Astrocyte (in vitro differentiated cells and primary cell): ENCODE results near the gene ZNF730. TPM values are rescaled to one million over a fixed set of nuclear protein-coding genes. Genes with fewer than 3 reads are reported as not detected.
"Not testable (repeated sequence)": the region's sequence is repeated elsewhere in the genome, so short reads cannot be mapped to it uniquely, and the experiment has no call there.

Experiments used
- DNase-seq: peaks from one replicate; pipeline ENCODE4 v3.0.0-alpha.2; 2010; ENCODE audit warnings: low read depth
- FAIRE-seq: peaks from 2 replicates; lab custom pipeline; 2011; peaks lifted over from hg19 to GRCh38; lab: Jason Lieb, UNC
- H2AFZ ChIP-seq: 2 replicates; pipeline ENCODE4 v1.6.0; 2012; ENCODE audit warnings: low read depth, low read length, inconsistent platforms
- H3K27ac ChIP-seq: 2 replicates; pipeline ENCODE4 v1.5.1; 2011; ENCODE audit warnings: low read depth, low read length, inconsistent platforms
- H3K27me3 ChIP-seq: 2 replicates; pipeline ENCODE4 v1.6.0; 2011; ENCODE audit warnings: low read length, inconsistent platforms; ENCODE audit not compliant: insufficient read depth
- H3K36me3 ChIP-seq: 2 replicates; pipeline ENCODE4 v1.5.1; 2011; ENCODE audit warnings: low read length, inconsistent platforms; ENCODE audit not compliant: insufficient read depth
- H3K4me1 ChIP-seq: 2 replicates; pipeline ENCODE4 v1.5.1; 2011; ENCODE audit warnings: low read length, inconsistent platforms; ENCODE audit not compliant: insufficient read depth
- H3K4me2 ChIP-seq: 2 replicates; pipeline ENCODE4 v1.6.0; 2012; ENCODE audit warnings: low read length, inconsistent platforms
- H3K4me3 ChIP-seq: 2 replicates; pipeline ENCODE4 v1.5.1; 2011; ENCODE audit warnings: low read depth, mild to moderate bottlenecking, low read length, inconsistent platforms; ENCODE audit not compliant: insufficient read depth
- H3K79me2 ChIP-seq: 2 replicates; pipeline ENCODE4 v1.6.0; 2012; ENCODE audit warnings: mild to moderate bottlenecking, low read length, inconsistent platforms; ENCODE audit not compliant: insufficient read depth
- H3K9ac ChIP-seq: 2 replicates; pipeline ENCODE4 v1.6.0; 2012; ENCODE audit warnings: mild to moderate bottlenecking, low read length, inconsistent platforms
- H3K9me3 ChIP-seq: 2 replicates; pipeline ENCODE4 v1.5.1; 2012; ENCODE audit warnings: low read depth, mild to moderate bottlenecking, low read length, inconsistent platforms; ENCODE audit not compliant: insufficient read depth
- H4K20me1 ChIP-seq: 2 replicates; pipeline ENCODE4 v1.6.0; 2012; ENCODE audit warnings: low read length, inconsistent platforms; ENCODE audit not compliant: insufficient read depth
- H3K27ac Mint-ChIP-seq: one replicate; pipeline ENCODE4 v1.8.0; 2021; ENCODE audit warnings: mild to moderate bottlenecking, mixed read lengths; ENCODE audit not compliant: unreplicated experiment
- H3K27me3 Mint-ChIP-seq: one replicate; pipeline ENCODE4 v1.8.0; 2021; ENCODE audit warnings: low read depth, mixed read lengths; ENCODE audit not compliant: unreplicated experiment
- H3K36me3 Mint-ChIP-seq: one replicate; pipeline ENCODE4 v1.8.0; 2021; ENCODE audit warnings: low read depth, mixed read lengths; ENCODE audit not compliant: unreplicated experiment
- H3K4me1 Mint-ChIP-seq: one replicate; pipeline ENCODE4 v1.8.0; 2021; ENCODE audit warnings: low read depth, mixed read lengths; ENCODE audit not compliant: unreplicated experiment
- H3K4me3 Mint-ChIP-seq: one replicate; pipeline ENCODE4 v1.8.0; 2021; ENCODE audit warnings: mild to moderate bottlenecking, moderate library complexity, mixed read lengths; ENCODE audit not compliant: unreplicated experiment
- H3K9me3 Mint-ChIP-seq: one replicate; pipeline ENCODE4 v1.8.0; 2021; ENCODE audit warnings: mild to moderate bottlenecking, mixed read lengths; ENCODE audit not compliant: unreplicated experiment
- EZH2 ChIP-seq: IDR thresholded peaks from 2 replicates; pipeline ENCODE4 v1.6.1; 2012; ENCODE audit warnings: mild to moderate bottlenecking, low read length, inconsistent platforms; ENCODE audit not compliant: insufficient read depth
- total RNA-seq: library from RNA; stranded (reverse); gene quantifications from 2 replicates; pipeline ENCODE4 v1.2.1, GENCODE V29; 2021
- TF ChIP-seq, protein P1 (sequence below): IDR thresholded peaks from 2 replicates; pipeline ENCODE4 v1.5.1; 2011; ENCODE audit warnings: low read depth, mild to moderate bottlenecking, inconsistent platforms, low read length, moderate library complexity; ENCODE audit not compliant: insufficient read depth

The ZNF730 gene
- total RNA-seq, 1 donor from 2014 or later: 2.8 TPM

DNA sequence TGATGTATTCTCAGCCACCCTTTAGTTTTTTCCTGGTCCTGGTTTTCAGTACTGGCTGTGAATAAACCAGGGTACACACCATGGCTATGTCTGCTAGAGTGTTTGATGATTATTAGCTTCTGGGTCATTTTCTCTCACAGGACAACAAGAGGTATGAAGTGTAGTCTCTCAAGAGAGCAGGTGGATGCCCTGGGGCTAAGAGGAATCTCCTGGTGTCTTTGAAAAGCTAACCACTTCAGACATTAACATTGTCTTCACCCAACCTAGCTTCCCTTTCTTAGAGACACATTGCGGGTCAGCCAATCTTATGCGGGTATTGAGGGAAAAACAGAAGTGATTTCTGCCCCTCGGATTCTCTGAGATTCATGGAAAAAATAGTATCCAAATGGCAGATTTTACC lies 1.6 kb downstream of the ZNF730 start:
- peaks cover 2% of the 10 kb centered on the region for H3K36me3 ChIP-seq
- no peak overlapping the region for H3K4me3 Mint-ChIP-seq
- DNase-seq (no peak), FAIRE-seq (no peak)
- no peaks in the 10 kb centered on the region for H4K20me1 ChIP-seq
- TF ChIP-seq EZH2: no peak
- TF ChIP-seq, protein P1, sequence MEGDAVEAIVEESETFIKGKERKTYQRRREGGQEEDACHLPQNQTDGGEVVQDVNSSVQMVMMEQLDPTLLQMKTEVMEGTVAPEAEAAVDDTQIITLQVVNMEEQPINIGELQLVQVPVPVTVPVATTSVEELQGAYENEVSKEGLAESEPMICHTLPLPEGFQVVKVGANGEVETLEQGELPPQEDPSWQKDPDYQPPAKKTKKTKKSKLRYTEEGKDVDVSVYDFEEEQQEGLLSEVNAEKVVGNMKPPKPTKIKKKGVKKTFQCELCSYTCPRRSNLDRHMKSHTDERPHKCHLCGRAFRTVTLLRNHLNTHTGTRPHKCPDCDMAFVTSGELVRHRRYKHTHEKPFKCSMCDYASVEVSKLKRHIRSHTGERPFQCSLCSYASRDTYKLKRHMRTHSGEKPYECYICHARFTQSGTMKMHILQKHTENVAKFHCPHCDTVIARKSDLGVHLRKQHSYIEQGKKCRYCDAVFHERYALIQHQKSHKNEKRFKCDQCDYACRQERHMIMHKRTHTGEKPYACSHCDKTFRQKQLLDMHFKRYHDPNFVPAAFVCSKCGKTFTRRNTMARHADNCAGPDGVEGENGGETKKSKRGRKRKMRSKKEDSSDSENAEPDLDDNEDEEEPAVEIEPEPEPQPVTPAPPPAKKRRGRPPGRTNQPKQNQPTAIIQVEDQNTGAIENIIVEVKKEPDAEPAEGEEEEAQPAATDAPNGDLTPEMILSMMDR: no peak
- no peak overlapping the region for H3K27ac Mint-ChIP-seq
- H3K4me1 ChIP-seq: no peaks in the 10 kb centered on the region
- peak overlapping the region; percentile 87 for H3K4me2 ChIP-seq
- H3K27me3 Mint-ChIP-seq: no peaks in the 10 kb centered on the region
- no peak overlapping the region for H3K27ac ChIP-seq
- peaks cover 2% of the 10 kb centered on the region for H3K79me2 ChIP-seq
- H3K9me3 ChIP-seq: no peaks in the 10 kb centered on the region
- H3K4me3 ChIP-seq: no peak overlapping the region
- H3K9ac ChIP-seq: no peak overlapping the region
- H3K9me3 Mint-ChIP-seq: peaks cover 13% of the 10 kb centered on the region
- peaks cover 9% of the 10 kb centered on the region for H3K36me3 Mint-ChIP-seq
- no peaks in the 10 kb centered on the region for H3K27me3 ChIP-seq
- H3K4me1 Mint-ChIP-seq: peaks cover 2% of the 10 kb centered on the region
- H2AFZ ChIP-seq: no peak overlapping the region

DNA sequence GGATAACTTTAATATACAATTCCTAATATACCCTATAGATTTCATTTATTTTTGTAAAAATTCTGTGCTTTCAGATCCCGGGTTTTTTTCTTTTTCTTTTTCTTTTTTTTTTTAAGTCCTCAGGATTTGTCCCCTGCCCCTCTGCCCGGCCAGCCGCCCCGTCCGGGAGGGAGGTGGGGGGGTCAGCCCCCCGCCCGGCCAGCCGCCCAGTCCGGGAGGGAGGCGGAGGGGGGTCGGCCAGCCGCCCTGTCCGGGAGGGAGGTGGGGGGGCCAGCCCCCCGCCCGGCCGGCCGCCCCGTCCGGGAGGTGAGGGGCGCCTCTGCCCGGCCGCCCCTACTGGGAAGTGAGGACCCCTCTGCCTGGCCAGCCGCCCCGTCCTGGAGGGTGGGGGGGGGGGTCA lies 17.4 kb downstream of the ZNF730 start:
- H3K4me3 ChIP-seq, H3K4me2 ChIP-seq, H3K9me3 ChIP-seq, H4K20me1 ChIP-seq, H2AFZ ChIP-seq, H3K4me1 Mint-ChIP-seq, H3K4me3 Mint-ChIP-seq, H3K79me2 ChIP-seq, H3K9ac ChIP-seq, H3K27me3 ChIP-seq, H3K4me1 ChIP-seq, H3K27ac Mint-ChIP-seq, DNase-seq, H3K27ac ChIP-seq, H3K36me3 ChIP-seq, FAIRE-seq, H3K27me3 Mint-ChIP-seq: not testable (repeated sequence)
- H3K36me3 Mint-ChIP-seq: peaks cover 16% of the 10 kb centered on the region
- H3K9me3 Mint-ChIP-seq: peaks cover 17% of the 10 kb centered on the region

DNA sequence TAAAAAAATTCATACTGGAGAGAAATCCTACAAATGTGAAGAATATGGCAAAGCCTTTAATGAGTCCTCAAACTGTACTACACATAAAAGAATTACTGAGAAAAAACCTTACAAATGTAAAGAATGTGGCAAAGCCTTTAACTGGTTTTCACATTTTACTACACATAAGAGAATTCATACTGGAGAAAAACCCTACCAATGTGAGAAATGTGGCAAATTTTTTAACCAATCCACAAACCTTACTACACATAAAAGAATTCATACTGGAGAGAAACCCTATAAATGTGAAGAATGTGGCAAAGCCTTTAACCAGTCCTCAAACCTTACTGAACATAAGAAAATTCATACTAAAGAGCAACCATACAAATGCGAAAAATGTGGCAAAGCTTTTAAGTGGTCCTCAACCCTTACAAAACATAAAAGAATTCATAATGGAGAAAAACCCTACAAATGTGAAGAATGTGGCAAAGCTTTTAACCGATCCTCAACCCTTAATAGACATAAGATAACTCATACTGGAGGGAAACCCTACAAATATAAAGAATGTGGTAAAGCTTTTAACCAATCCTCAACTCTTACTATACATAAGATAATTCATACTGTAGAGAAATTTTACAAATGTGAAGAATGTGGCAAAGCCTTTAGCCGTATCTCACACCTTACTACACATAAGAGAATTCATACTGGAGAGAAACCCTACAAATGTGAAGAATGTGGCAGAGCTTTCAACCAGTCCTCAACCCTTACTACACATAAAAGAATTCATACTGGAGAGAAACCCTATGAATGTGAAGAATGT lies 29.0 kb downstream of the ZNF730 start:
- H3K27me3 Mint-ChIP-seq: no peaks in the 10 kb centered on the region
- Histone ChIP-seq H3K36me3 (no peaks in the 10 kb centered on the region), H3K27ac (no peak overlapping the region), H2AFZ (no peak overlapping the region), H3K27me3 (no peaks in the 10 kb centered on the region), H3K4me3 (no peak overlapping the region), H3K4me1 (no peaks in the 10 kb centered on the region), H3K9ac (no peak overlapping the region), H3K79me2 (no peaks in the 10 kb centered on the region), H3K9me3 (peaks cover 6% of the 10 kb centered on the region), H4K20me1 (no peaks in the 10 kb centered on the region), H3K4me2 (no peak overlapping the region)
- FAIRE-seq (no peak), DNase-seq (no peak)
- no peak overlapping the region for H3K4me3 Mint-ChIP-seq
- no peak overlapping the region for H3K27ac Mint-ChIP-seq
- H3K36me3 Mint-ChIP-seq: peaks cover 11% of the 10 kb centered on the region
- no peaks in the 10 kb centered on the region for H3K4me1 Mint-ChIP-seq
- TF ChIP-seq, protein P1: no peak
- TF ChIP-seq EZH2: no peak
- H3K9me3 Mint-ChIP-seq: peaks cover 42% of the 10 kb centered on the region
